K562 (cell line): Measurements from ENCODE around the gene USPL1. TPM values are rescaled to one million over a fixed set of nuclear protein-coding genes. Genes with fewer than 3 reads are reported as not detected.

Source experiments
- BDP1 ChIP-seq: IDR thresholded peaks from 3 replicates; pipeline ENCODE4 v1.6.1; 2011; ENCODE audit not compliant: insufficient read length, insufficient read depth
- COPS2 ChIP-seq: fragments of 450-650 bp; conservative IDR thresholded peaks from 2 replicates; pipeline ENCODE4 v1.6.1; 2016; ENCODE audit warnings: mild to moderate bottlenecking, moderate library complexity
- DEAF1 ChIP-seq: fragments of 450-650 bp; formaldehyde crosslinking; IDR thresholded peaks from 2 replicates; pipeline ENCODE4 v1.4.0; 2020; ENCODE audit warnings: mild to moderate bottlenecking, moderate library complexity
- ESRRA ChIP-seq: fragments of 450-650 bp; IDR thresholded peaks from 2 replicates; pipeline ENCODE4 v1.6.1; 2014; ENCODE audit warnings: low read depth, mild to moderate bottlenecking, moderate library complexity, borderline replicate concordance
- HMGN3 ChIP-seq: IDR thresholded peaks from 2 replicates; pipeline ENCODE4 v1.6.1; 2011; ENCODE audit warnings: borderline replicate concordance, low read depth, mild to moderate bottlenecking, mixed read lengths, low read length; ENCODE audit not compliant: insufficient read length; ENCODE audit errors: extremely low read depth
- HSF4 ChIP-seq: fragments of 250-450 bp; sonication (Bioruptor Pico); IDR thresholded peaks from 2 replicates; pipeline ENCODE4 v2.1.2; 2022; ENCODE audit warnings: mild to moderate bottlenecking, moderate library complexity, borderline replicate concordance
- KHSRP ChIP-seq: fragments of 450-650 bp; IDR thresholded peaks from 2 replicates; pipeline ENCODE4 v1.6.1; 2017
- MEF2D ChIP-seq: conservative IDR thresholded peaks from 2 replicates; pipeline ENCODE4 v1.6.1; 2016; ENCODE audit warnings: low read depth, missing genetic modification characterization, missing compliant biosample characterization
- MTA3 ChIP-seq: fragments of 450-650 bp; formaldehyde crosslinking; IDR thresholded peaks from 2 replicates; pipeline ENCODE4 v1.6.1; 2017; ENCODE audit warnings: mild to moderate bottlenecking, borderline replicate concordance
- RBM34 ChIP-seq: fragments of 200-400 bp; formaldehyde crosslinking; IDR thresholded peaks from 2 replicates; pipeline ENCODE4 v1.6.1; 2018; ENCODE audit warnings: low read length, borderline replicate concordance; ENCODE audit not compliant: insufficient read depth
- SIN3A ChIP-seq, 2 experiments: fragments of 150-350 bp in 1 of 2; IDR thresholded peaks; 2 replicates each; pipeline ENCODE4 v1.6.1; 2011 to 2016; ENCODE audit warnings: borderline replicate concordance in 2 of 2, low read depth in 2 of 2, low read length in 2 of 2, mild to moderate bottlenecking in 2 of 2, moderate library complexity in 2 of 2; ENCODE audit not compliant: control insufficient read depth in 1 of 2
- SIRT6 ChIP-seq: IDR thresholded peaks from one replicate; pipeline ENCODE4 v1.6.1; 2012; ENCODE audit warnings: low read depth, mild to moderate bottlenecking, control low read depth, inconsistent platforms, low read length, moderate library complexity
- TOE1 ChIP-seq, 2 experiments: fragments of 450-650 bp in 1 of 2; sonication (generic) in 1 of 2; formaldehyde crosslinking in 1 of 2; IDR thresholded peaks; 2 replicates each; pipeline versions ENCODE4 v1.7.1 to v1.8.0; 2016 to 2022; ENCODE audit warnings: borderline replicate concordance in 2 of 2, mild to moderate bottlenecking in 2 of 2, antibody characterized with exemption in 1 of 2, inconsistent platforms in 1 of 2, low read depth in 1 of 2, missing genetic modification reagents in 1 of 2, moderate library complexity in 1 of 2
- ZBTB34 ChIP-seq: fragments of 250-450 bp; sonication (Bioruptor Pico); IDR thresholded peaks from 2 replicates; pipeline ENCODE4 v1.8.0; 2021; ENCODE audit warnings: mild to moderate bottlenecking, moderate library complexity
- ZC3H4 ChIP-seq: sonication (generic); formaldehyde crosslinking; IDR thresholded peaks from 2 replicates; pipeline ENCODE4 v1.9.0; 2021; ENCODE audit warnings: missing genetic modification reagents, borderline replicate concordance
- ZNF174 ChIP-seq: fragments of 250-450 bp; sonication (Bioruptor Pico); IDR thresholded peaks from 2 replicates; pipeline ENCODE4 v1.4.0; 2020; ENCODE audit warnings: mild to moderate bottlenecking
- ZNF280A ChIP-seq: fragments of 450-650 bp; IDR thresholded peaks from 2 replicates; pipeline ENCODE4 v1.6.1; 2018; ENCODE audit warnings: mild to moderate bottlenecking, low read depth; ENCODE audit not compliant: partially characterized antibody
- ZNF280B ChIP-seq: fragments of 250-450 bp; sonication (Bioruptor Pico); IDR thresholded peaks from 2 replicates; pipeline ENCODE4 v1.5.1; 2021; ENCODE audit warnings: mild to moderate bottlenecking
- ZNF324 ChIP-seq: fragments of 250-450 bp; sonication (Bioruptor Pico); IDR thresholded peaks from 2 replicates; pipeline ENCODE4 v1.4.0; 2020; ENCODE audit warnings: mild to moderate bottlenecking
- ZNF668 ChIP-seq: fragments of 250-450 bp; sonication (Bioruptor Pico); IDR thresholded peaks from 2 replicates; pipeline ENCODE4 v1.8.0; 2022; ENCODE audit warnings: mild to moderate bottlenecking, inconsistent platforms
- ZZZ3 ChIP-seq: fragments of 450-650 bp; IDR thresholded peaks from 2 replicates; pipeline ENCODE4 v1.6.1; 2016; ENCODE audit warnings: antibody characterized with exemption, mild to moderate bottlenecking, moderate library complexity
- polyA plus RNA-seq, 8 experiments: library from polyadenylated mRNA; depleted of rRNA in 4 of 8; stranded (reverse) in 5 of 8; unstranded in 3 of 8; fragments of >200 nt; fragmentation: Nextera tagmentation in 2 of 8; fragmentation: Illumina TruSeq in 1 of 8; extraction: Ambion mirVana in 2 of 8; extraction: Trizol in 1 of 8; gene quantifications; 2 replicates each; pipeline versions ENCODE4 v1.2.1 to v1.2.3, GENCODE V29; 2011 to 2014; ENCODE audit warnings: inconsistent platforms in 1 of 8, missing spikeins in 1 of 8
- total RNA-seq, 7 experiments: library from RNA; depleted of rRNA in 6 of 7; stranded (reverse); fragments of >200 nt in 6 of 7; fragmentation: Illumina TruSeq in 2 of 7; extraction: Trizol in 2 of 7; gene quantifications; 2 replicates each; pipeline versions ENCODE4 v1.2.1 to v1.2.3, GENCODE V29; 2011 to 2021; ENCODE audit warnings: low replicate concordance in 1 of 7

The USPL1 gene
- total and polyA plus RNA-seq, 9 of the 15 experiments (the other 6 are each of a cell fraction or from before 2014, with no cell fraction given): 5.5 to 18.0 (median 12.0) TPM

GRCh38 chr13:30673669-30674521 is 56.2 kb downstream of the USPL1 start (continued):
- no peak for TF ChIP-seq SIRT6
- no peak for TF ChIP-seq MEF2D (tag)
- TF ChIP-seq MTA3: peak; percentile 74; the same call in 1 of the 2 replicates
- no peak for TF ChIP-seq TOE1 (IDR thresholded peaks at IDR 0.05; ENCODE audit: borderline replicate concordance)
- no peak for TF ChIP-seq TOE1 (CRISPR knock-in tag; IDR thresholded peaks at IDR 0.05; ENCODE audit: borderline replicate concordance, low read depth)
- no peak for TF ChIP-seq RBM34
- TF ChIP-seq HMGN3: no peak
- TF ChIP-seq ZNF174: no peak
- TF ChIP-seq COPS2: no peak
- TF ChIP-seq ZNF668 (CRISPR knock-in tag): no peak
- TF ChIP-seq BDP1: peak; percentile 39
- TF ChIP-seq KHSRP: no peak
- no peak for TF ChIP-seq HSF4
- TF ChIP-seq SIN3A (IDR thresholded peaks at IDR 0.05; ENCODE audit: borderline replicate concordance in 2 of 2, control insufficient read depth in 1 of 2, low read depth in 2 of 2, low read length in 2 of 2): no peak
- no peak for TF ChIP-seq ZNF280A
- no peak for TF ChIP-seq ZNF324 (CRISPR knock-in tag)
- TF ChIP-seq ZBTB34 (CRISPR knock-in tag): no peak
- peak; percentile 50; the same call in 1 of the 2 replicates for TF ChIP-seq ESRRA
- TF ChIP-seq ZZZ3: no peak
- TF ChIP-seq ZNF280B (CRISPR knock-in tag): no peak
- TF ChIP-seq DEAF1 (CRISPR knock-in tag): no peak
- TF ChIP-seq ZC3H4: no peak
